Fibroblast of skin of scalp (primary cell): ENCODE measurements around the gene LDLRAP1.

Experiments
- DNase-seq: peaks from one replicate; pipeline ENCODE4 v3.0.0-alpha.2; 2013

Gene LDLRAP1

DNA sequence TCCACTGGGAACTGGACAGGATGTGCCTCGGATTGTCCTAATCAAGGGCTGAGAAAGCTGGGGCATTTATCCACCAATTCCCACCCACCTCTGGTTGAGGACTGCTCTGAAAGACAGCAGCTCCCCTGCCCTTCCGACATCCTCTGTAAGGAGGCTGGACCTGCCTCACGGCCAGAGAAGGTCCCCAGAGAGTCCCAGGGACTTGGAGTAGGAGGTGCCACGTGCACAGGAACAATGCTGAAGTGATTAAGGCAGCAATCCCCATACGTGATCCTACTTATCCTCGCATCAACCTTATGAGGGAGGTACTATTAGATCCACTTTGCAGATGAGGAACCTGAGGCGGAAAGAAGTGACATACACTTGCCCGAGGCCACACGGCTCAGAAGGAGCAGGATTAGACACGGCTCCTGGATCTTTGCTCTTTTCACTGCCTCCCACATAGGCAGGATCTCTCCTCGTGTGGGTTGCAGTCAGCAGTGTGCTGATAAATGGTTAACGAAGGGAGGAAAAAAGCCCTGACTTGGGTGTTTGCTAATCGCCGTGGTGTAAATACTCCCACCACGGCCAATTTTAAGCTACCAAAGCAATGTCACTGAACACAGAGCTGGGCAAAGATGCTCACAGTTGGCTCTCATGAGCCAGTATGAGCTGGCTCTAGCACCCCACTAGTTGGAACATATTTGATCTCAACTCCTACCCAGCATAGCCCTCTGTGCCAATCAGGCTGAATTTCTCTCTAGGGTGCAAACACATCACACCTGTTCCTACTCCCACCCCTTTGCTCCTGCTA is 18.6 kb upstream of the LDLRAP1 start:
- no peak for DNase-seq

DNA sequence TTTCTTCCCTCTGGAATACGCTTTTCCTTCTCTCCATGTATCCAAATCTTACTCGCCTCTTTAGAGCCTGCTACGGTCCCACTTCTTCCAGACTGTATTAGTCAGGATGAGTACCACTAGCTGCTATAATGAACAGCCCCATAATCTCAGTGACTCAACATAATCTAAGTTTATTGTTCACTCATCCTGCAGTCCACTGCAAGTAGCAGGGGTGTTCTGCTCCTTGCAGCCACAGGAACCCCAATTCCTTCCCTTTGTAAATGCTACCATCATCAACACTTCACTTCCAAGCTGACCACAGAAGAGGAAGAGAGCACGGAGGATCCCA is 18.1 kb upstream of the LDLRAP1 start:
- no peak for DNase-seq

DNA sequence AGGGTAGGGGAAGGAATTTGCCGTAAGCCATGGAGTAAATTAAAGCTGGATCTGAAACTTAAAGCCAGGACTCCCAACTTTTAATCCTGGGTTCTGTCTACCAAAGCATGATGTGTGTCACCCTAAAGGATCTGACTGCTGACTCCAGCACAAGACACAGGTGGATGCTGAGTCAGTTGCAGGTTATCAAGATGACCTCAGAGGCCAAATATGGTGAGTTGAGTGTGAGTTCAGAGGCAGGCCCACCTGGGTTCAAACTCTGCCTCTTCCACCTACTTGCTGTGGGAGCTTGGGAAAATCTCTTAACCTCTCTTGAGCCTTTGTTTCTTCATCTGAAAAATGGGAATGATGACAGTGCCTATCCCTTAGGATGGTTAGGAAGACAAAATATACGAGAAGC is 16.7 kb upstream of the LDLRAP1 start:
- DNase-seq = no peak

- no peak for DNase-seq
Measured at GRCh38 chr1:25527226-25527846, 16.1 kb upstream of the LDLRAP1 start.

- DNase-seq = no peak
Measured at GRCh38 chr1:25527946-25528595, 15.3 kb upstream of the LDLRAP1 start.

DNA sequence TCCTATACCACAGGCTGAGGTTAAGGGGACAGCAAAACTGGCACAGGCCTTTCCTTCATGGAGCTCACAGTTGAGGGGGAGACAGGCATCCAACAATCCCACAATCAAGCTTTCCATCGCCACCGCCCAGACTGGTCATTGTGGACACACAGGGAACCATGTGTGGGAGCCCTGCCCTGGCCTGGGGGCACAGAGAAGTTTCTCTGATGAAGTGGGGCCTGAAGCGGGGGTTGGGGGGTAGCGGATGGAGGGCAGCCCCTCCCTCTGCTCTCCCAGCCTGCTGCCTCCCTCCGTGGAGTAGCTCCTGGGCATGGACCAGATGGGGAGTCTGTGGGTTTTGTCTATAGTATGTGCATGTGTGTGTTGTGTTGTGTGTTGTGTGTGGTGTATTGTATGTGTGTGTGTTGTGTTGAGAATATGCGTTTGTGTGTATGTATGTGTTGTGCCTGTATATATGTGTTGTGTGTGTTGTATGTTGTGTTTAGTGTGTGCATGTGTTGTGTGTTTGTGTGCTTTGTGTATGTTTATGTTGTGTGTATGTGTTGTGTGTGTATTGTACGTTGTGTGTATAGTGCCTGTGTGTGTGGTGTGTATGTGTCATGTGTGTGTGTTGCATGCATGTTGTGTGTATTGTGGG is 14.4 kb upstream of the LDLRAP1 start:
- no peak for DNase-seq

DNA sequence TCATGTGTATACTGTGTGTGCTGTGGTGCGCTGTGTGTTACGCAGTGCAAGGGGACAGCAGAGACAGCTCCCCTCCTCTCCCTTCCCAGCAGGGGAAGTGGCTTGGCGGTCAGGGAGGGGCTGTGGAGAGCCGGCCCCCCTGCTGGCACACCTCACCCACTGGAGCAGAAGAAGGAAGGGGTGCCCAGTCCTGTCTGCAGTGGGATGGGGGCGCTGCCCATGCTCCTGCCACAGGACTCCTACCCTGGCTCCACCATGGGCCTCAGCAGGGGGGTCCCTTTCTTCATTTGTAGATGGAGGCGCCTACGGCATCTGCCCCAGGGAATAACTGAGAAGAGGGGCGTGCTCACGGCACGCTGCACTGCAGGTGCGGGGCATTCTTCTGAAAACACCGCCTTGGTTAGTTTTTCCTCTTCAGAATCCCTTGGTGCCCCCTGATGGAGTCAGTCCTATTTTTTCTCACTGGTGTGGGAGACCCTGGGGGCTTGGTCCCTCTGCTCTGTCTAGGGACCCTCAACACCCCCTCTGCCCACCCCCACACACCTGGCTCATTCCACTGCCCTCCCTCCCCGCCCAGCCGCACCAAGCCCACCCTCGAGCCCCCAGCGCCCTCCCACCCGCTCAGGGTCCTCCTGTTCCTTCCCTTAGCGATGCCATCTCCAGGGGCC is 13.8 kb upstream of the LDLRAP1 start:
- DNase-seq = no peak

GRCh38 chr1:25530186-25531081 is 13.0 kb upstream of the LDLRAP1 start:
- no peak for DNase-seq

GRCh38 chr1:25531082-25531461 is 12.3 kb upstream of the LDLRAP1 start:
- no peak for DNase-seq

DNA sequence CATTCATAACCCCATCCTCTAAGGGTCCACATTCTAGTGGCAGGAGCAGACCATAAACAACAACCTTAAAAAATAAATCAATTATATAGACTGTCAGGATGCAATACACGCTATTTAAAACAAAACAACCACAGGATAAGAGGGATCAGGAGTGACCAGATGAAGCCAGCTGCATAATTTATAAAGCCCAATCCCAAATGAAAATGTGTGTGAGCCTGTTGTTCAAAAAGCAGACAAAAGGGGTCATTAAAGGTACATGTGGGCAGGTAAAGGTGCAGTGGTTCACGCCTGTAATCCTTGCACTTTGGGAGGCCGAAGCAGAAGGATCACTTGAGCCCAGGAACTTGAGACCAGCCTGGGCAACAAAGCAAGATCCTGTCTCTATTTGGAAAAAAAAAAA is 10.4 kb upstream of the LDLRAP1 start:
- DNase-seq = no peak

DNA sequence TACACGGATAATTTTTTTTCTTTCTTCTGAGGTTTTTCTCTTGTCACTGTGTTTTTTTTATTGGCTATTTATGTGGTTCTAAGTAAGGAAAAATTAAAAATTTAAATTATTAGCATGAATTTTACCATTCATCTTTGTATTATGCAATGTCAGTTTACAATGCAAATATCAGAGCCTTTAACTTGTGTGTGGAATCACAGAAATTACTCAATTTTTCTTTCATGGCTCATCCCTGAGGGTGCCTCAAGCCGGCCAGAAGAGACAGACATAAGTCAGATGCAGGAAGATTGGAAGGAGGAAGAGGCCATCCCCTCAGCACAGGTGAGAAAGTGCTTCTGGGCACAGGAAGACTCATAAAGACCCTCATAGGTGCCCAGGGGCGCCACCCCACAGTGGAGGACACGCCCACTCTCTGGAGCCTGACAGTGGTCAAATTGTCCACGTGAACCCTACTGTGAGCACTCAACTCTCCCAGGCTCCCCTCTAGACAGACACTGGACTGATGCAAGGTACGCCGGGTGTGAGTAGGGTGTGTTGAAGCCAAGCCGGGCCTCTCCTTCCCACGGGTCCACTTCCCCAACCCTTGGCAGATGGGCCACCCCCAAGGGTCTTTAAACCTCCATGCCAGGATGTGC is 9.5 kb upstream of the LDLRAP1 start:
- DNase-seq = no peak

DNA sequence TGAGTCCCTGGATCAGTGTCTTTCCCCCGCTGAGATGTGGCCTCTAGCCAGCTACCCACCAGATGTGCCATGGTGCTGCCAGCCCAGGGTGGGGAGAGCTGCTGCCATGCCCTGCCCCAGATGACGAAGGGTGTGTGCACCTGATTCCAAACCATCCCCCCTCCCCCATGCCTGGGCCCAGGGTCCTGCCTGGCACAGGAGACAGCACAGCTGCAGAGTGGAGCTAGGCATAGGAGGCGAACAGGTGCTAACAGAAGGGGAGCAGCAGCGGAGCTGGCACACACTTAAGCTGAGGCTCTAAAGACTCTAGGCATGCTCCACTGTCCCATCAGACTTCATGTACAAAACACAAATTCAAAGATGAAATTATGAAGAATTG is 9.0 kb upstream of the LDLRAP1 start:
- DNase-seq = no peak

GRCh38 chr1:25536124-25536523 is 7.3 kb upstream of the LDLRAP1 start:
- DNase-seq = no peak

GRCh38 chr1:25537153-25537831 is 6.1 kb upstream of the LDLRAP1 start:
- no peak for DNase-seq

- no peak for DNase-seq
Measured at GRCh38 chr1:25538191-25538767, 5.1 kb upstream of the LDLRAP1 start.

GRCh38 chr1:25540750-25541342 is 2.6 kb upstream of the LDLRAP1 start:
- DNase-seq = no peak

GRCh38 chr1:25541425-25541824 is 2.0 kb upstream of the LDLRAP1 start:
- no peak for DNase-seq

DNA sequence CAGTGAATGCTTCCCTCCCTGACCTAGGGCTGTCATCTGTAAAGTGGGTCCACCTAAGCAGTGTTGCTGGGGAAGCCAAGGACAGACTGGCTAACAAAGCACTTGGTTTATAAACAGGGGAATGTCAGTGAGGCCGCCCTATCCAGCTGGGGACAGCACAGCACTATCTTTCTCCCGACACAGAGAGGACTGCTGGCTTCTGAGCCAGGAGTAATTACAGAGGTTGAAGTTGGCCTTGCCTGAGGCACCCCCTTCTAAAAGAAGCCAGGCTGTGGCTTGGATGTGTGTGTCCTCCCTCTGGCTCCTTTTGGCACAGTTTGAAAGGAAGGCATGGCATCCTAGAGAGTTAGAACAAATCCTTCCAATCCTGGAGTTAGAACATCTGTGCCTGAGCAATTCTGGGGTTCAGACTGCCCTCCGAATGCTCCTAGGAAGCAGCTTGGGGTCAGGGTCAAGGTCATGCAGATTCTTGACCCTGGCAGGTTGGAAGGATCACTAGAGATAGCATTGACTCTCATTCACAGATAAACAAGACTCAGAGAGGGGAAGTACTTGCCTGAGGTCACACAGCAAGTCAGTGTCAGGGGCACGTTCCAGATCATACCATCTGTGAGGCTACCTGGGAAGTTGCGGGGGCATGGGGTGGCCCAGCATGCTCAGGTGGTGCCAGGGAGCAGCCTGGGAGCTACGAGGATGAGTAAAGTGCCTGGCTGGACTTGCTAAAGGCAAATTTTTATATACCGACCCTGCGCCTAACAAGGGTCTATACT is 1.3 kb upstream of the LDLRAP1 start:
- no peak for DNase-seq

GRCh38 chr1:25543005-25543424 is 391 bp upstream of the LDLRAP1 start:
- no peak for DNase-seq
